ENCODE measurements around the gene GPS1.

GPS1 gene

GRCh38 chr17:82047379-82047778 is 4.3 kb upstream of the GPS1 start:
- no peak for DNase-seq

GRCh38 chr17:82047914-82048570 is 3.7 kb upstream of the GPS1 start:
- no peak for DNase-seq

- DNase-seq = no peak
These were observed 3.1 kb upstream of the GPS1 start for GRCh38 chr17:82048571-82048971.

- no peak for DNase-seq
These were observed 2.6 kb upstream of the GPS1 start for GRCh38 chr17:82049106-82049505.

- no peak for DNase-seq
These were observed 2.2 kb upstream of the GPS1 start for GRCh38 chr17:82049521-82049971.

GRCh38 chr17:82050152-82050760 is 1.4 kb upstream of the GPS1 start:
- DNase-seq = no peak

GRCh38 chr17:82050761-82051641 is 697 bp upstream of the GPS1 start:
- no peak for DNase-seq

GRCh38 chr17:82052638-82053059 is 951 bp downstream of the GPS1 start:
- no peak for DNase-seq

- no peak for DNase-seq
These were observed 1.4 kb downstream of the GPS1 start for GRCh38 chr17:82053130-82053529.

- DNase-seq = no peak
These were observed 2.0 kb downstream of the GPS1 start for GRCh38 chr17:82053556-82054263.

- DNase-seq = no peak
These were observed 2.8 kb downstream of the GPS1 start for GRCh38 chr17:82054351-82055022.

GRCh38 chr17:82055023-82055964 is 3.6 kb downstream of the GPS1 start:
- DNase-seq = no peak

- no peak for DNase-seq
These were observed 4.4 kb downstream of the GPS1 start for GRCh38 chr17:82055965-82056728.

GRCh38 chr17:82056729-82057621 is 5.3 kb downstream of the GPS1 start:
- DNase-seq = no peak

- no peak for DNase-seq
These were observed 6.6 kb downstream of the GPS1 start for GRCh38 chr17:82058230-82058854.

GRCh38 chr17:82058855-82059249 is 7.2 kb downstream of the GPS1 start:
- DNase-seq = no peak

- DNase-seq = no peak
These were observed 7.7 kb downstream of the GPS1 start for GRCh38 chr17:82059272-82060000.

GRCh38 chr17:82060001-82060380 is 8.3 kb downstream of the GPS1 start:
- no peak for DNase-seq
